Measurements from ENCODE around the gene PSMG2. TPM values are rescaled to one million over a fixed set of nuclear protein-coding genes. Genes with fewer than 3 reads are reported as not detected.
A peak's percentile ranks its signal among the peaks of the same experiment; 100 is the strongest.

The PSMG2 gene
- total and polyA plus RNA-seq, 9 of the 15 experiments (the other 6 are each of a cell fraction or from before 2014, with no cell fraction given), result 59.9 to 271 (median 111) TPM

DNA sequence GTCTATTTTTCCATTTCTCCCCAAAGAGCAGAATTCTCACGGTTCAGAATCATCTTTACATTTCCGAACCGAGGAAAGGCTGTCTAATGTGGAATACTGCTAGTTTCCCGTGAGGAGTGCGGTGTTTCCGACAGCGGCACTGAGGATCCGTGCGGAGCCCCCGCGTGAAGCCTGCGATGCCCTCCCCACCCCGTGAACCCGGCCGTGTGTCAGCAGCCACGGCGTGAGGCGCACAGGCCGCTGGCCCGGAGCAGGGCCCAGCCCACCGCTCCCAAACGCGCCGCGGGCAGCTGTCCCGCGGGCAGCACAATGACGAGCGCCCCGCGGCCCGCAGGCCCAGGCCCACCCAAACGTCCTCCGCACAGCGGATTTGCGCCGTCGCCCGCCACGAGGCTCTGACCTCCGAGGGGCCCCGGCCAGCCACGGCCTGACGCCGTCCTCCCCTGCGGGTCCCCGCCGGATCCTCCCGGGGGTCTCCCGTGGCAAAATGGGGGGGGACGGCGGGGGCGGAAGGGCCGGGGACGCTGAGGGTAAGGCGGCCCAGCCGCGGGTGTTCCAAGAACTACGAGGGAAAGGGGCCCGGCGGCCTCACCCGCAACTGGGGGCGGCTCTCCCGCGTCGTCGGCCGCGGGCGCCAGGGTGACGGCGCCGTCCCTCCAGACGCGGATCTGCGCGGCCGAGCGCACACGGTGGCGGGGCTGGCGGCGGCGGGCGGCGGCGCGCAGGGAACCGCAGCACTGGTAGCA is 45.7 kb upstream of the PSMG2 start (continued):
- no peak for TF ChIP-seq PTBP1 (IDR thresholded peaks at IDR 0.05; ENCODE audit: low read depth, low read length)
- no peak for TF ChIP-seq SMARCE1 (IDR thresholded peaks at IDR 0.05)
- no peak for TF ChIP-seq ZNF668 (CRISPR knock-in tag; IDR thresholded peaks at IDR 0.05)
- TF ChIP-seq USF2 (CRISPR knock-in tag; IDR thresholded peaks at IDR 0.05), result no peak
- TF ChIP-seq BRD9 (IDR thresholded peaks at IDR 0.05; ENCODE audit: low read depth, partially characterized antibody), result no peak
- no peak for TF ChIP-seq BDP1 (IDR thresholded peaks at IDR 0.05; ENCODE audit: insufficient read depth, insufficient read length)
- no peak for TF ChIP-seq EZH2 (IDR thresholded peaks at IDR 0.05; ENCODE audit: borderline replicate concordance, low read depth, low read length)
- TF ChIP-seq SMAD3 (CRISPR knock-in tag; conservative IDR thresholded peaks at IDR 0.05), result no peak
- TF ChIP-seq, protein P1, sequence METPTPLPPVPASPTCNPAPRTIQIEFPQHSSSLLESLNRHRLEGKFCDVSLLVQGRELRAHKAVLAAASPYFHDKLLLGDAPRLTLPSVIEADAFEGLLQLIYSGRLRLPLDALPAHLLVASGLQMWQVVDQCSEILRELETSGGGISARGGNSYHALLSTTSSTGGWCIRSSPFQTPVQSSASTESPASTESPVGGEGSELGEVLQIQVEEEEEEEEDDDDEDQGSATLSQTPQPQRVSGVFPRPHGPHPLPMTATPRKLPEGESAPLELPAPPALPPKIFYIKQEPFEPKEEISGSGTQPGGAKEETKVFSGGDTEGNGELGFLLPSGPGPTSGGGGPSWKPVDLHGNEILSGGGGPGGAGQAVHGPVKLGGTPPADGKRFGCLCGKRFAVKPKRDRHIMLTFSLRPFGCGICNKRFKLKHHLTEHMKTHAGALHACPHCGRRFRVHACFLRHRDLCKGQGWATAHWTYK (CRISPR knock-in tag; IDR thresholded peaks at IDR 0.05), result no peak; the same call in 1 of the 2 replicates
- no peak for TF ChIP-seq ZSCAN32 (CRISPR knock-in tag; IDR thresholded peaks at IDR 0.05)
- TF ChIP-seq ZNF232 (CRISPR knock-in tag; IDR thresholded peaks at IDR 0.05), result no peak
- TF ChIP-seq RBM34 (IDR thresholded peaks at IDR 0.05; ENCODE audit: borderline replicate concordance, insufficient read depth, low read length), result no peak
- TF ChIP-seq ATF4 (CRISPR knock-in tag; IDR thresholded peaks at IDR 0.05), result no peak
- no peak for TF ChIP-seq ZNF280B (CRISPR knock-in tag; IDR thresholded peaks at IDR 0.05)
- no peak; the same call in 1 of the 2 replicates for TF ChIP-seq ATF7 (IDR thresholded peaks at IDR 0.05)
- TF ChIP-seq MAZ (CRISPR knock-in tag; conservative IDR thresholded peaks at IDR 0.05 in 1 of 2, IDR thresholded peaks at IDR 0.05 in 1 of 2), result peak in 1 of 2 experiments; percentile 49; a peak in 1 of 4 replicates
- no peak for TF ChIP-seq HNRNPK (IDR thresholded peaks at IDR 0.05; ENCODE audit: low read depth, low read length, poor library complexity, severe bottlenecking)
- peak; percentile 68 for TF ChIP-seq RBFOX2 (IDR thresholded peaks at IDR 0.05; ENCODE audit: low read depth, low read length)

Measured in K562 (cell line).